HG03460 (cell line): Measurements from ENCODE around the gene FKBP7.
"Not testable (repeated sequence)": the region's sequence is repeated elsewhere in the genome, so short reads cannot be mapped to it uniquely, and the experiment has no call there.

Experiments used
- ATAC-seq: cut with Tn5 transposase; IDR thresholded peaks from one replicate; pipeline ENCODE4 v1.9.1; 2021; ENCODE audit not compliant: unreplicated experiment

The FKBP7 gene

DNA sequence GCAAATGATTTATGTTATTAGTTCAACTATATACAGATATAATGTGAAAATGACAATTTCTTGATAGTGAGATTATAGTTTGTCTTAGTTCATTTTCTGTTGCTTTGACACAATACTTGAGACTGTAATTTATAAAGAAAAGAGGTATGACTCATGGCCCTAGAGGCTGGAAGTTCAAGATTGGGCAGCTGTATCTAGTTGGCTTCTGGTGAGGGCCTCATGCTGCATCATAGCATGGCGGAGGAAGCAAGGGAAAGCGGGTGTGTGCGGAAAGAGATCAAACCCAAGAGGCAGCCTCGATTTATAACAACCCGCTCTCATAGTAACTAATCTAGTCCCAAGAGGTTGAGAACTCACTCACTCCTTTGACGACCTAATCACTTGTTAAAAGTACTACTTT, 13.2 kb upstream of the FKBP7 start:
- no peak for ATAC-seq

DNA sequence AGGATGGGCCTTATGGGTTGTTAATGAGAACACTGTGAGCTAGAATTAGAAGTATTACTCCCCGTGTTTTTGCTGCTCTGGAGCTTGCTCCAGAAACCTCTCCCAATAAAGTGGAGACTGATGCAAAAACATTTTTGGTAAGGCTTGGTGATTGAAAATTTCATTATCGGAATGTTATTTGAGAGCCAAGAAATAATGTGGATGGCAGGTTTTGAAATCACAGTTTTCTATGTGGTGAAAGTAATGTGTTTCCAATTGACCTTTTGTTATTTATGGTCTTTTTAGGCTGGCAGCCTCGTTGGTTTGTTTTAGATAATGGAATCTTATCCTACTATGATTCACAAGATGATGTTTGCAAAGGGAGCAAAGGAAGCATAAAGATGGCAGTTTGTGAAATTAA, 7.0 kb upstream of the FKBP7 start:
- no peak for ATAC-seq

DNA sequence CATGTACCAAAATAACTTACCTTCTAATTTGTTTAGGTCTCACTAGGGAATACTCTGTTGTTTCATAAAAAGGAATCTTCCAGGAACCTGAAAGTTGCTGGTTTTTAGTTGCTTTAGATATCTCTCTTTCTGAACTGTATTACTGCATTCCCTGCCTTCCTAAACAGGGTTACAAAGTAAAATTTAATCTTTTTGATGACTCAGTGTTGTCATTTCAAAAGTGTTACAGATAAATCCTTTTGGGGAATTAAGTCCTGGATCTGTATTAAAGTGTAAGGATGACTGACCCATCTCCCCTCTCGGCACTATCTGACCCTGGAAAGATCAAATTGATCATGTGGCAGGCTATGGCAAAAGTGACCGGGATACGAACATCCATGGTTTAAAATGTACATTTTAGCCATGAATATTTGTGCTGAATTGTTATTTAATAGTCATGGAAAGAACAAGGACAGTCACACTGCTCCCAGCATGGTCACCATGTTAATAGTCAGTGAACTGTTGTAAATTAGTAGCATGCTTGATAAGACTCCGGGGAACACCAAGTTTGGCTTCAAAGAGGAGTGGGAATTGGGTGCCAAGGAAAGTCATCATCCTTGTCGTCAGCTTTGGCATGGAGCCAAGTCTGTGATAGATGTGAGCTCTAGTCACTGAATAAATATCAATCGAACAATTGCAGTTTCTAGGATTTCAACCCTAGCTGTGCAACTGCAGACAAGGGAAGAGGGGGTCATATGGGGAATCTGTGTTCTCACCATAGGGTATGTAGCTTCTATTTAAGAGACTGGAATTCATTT, 6.0 kb upstream of the FKBP7 start:
- ATAC-seq: no peak

DNA sequence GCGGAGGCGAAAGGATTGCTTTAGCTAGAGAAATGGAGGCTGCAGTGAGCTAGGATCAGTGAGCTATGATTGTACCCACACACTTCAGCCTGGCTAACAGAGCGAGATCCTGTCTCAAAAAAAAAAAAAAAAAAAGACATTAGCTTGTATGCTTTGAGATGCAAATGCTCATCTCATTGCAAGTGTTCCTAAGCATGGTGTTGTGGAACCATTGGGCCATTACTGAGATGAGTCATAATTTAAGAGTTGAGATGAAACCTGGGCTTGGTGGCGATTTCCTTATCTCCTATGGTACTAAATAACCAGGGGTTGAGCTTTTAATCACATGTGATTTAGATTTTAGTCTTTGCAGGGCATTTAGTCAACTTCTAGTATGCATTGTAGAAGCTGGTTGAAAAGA, 4.0 kb upstream of the FKBP7 start:
- ATAC-seq: peak; percentile 28

DNA sequence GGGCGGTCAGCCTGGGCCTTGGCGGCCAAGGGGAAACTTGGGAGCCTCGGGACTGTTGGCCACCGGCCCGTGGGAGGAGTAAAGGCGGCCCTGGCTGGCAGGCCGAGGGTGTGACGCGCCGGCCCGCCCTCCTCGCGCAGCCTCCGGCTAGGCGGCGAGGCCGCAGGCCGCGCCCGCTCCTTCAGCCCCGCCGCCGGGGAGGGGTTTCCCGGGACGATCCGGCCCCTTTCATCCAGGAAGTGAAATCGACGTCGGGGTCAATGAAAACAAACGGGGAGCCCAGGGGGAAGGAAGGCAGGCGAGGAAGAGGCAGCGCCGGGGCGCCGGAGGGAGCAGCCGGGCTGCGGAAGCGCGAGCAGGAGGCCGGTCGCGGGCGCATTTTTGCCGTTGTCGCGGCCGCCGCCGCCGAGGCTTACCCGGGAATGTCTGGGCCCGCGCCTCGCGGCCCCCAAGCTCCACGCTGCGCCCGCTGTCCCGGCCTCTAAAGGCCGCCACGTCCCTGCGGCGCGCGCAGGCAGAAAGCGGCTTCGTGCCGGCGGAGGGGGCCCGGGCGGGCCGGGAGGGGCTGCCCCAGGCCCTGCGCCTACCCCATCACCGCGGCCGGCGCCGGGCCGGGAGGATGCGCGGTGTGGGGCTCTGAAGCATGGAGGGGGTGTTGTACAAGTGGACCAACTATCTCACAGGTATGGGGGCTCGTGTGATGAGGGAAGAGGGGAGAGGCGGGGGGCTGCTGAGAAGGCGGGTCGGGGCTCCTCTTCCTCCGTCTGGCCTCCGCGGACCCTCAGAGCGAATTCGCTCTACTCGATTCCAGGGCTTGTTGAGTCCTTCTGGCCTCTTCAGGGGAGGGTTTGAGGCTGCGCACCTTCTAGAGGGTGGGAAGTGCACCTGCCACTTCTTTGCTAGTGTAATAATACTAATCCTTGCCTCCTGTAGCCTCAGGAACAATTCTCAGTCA, 2.1 kb upstream of the FKBP7 start, which contains the start of gene PLEKHA3:
PLEKHA3 (plus strand) TSS at position 231 of the 955 bp plus-strand sequence; CDS start at position 644, 413 bp downstream.
- ATAC-seq: peak; percentile 64

DNA sequence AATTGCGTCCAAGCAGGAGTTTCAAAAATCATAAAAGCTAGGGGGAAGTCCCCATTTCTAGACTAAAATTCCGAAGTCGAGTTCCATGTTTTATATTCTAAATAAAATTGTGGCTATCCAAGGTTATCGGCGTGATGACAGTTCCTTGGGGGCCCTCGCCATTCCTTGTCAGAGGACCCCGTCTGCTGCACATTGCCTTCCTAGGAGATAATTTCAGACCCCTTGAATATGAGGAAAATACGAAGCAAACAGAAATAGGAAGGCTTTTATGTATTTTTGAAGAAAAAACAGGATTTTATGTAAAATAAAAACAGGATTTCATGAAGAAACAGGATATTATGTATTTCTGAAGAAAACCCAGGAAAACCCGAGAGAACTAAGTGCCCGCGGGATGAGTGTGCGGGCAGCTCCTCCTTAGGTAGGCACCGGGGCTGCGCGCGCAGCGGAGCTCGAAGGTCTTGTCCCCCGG, 1.4 kb upstream of the FKBP7 start:
- no peak for ATAC-seq

DNA sequence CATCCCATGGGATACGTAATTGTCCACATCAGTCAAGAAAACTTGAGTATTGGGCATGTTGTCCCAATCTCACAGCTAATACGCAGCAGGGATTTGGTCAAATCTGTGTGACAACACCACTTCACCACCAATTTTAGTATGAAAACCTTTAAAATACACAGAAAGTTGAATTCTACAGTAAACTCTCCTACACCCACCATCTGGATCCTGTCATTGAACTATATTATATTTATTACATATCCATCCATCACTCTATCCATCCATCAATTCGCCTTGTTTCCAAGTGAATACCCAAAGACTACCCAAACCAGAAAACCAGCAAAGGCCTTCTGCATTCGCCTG, 846 bp upstream of the FKBP7 start:
- ATAC-seq: no peak

DNA sequence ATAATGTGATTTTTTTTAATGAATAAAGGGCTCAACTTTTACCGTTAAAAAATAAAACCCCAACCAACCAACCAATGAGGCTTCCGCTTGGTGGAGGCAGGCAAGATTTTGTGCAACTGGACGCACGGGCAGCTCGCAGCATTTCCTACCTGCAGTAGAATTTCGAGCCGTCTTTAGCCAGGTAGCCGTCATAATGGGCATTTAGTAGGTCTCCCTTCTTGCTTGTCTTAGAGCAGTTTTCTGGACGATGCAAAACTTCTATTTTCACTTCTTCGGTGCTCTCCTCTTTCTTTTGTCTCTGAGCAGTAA, 316 bp downstream of the FKBP7 start:
- ATAC-seq: no peak

DNA sequence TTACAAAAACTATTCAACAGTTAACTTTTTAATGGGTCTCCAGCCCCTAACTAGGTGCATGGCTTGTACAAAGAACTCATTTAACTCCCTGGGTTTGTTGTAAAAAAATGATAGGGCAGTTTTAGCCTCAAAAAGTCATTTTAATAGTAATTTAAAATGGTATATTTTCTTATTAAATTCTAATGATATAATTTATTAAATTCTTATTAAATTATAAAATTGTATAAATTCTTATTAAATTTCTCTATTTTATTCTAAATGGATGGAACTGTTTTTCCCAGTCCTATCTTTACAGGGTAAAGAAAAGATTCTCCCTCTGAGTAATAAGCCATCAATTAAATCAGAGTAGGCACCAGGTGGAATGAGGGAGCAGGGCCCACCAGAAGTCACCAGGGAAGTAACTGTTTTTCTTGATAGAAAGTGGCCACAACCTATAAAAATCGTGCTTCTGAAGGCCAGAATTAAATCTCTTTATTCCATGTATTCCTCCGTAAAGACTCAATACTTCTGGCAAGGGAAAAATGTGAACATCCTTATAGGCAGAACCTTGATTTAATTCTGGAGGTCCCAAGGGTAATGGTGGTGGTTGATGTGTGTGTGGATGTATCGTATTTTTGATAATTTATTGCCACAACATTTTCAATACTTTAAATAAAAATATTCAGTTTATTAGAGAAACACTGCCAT, 814 bp downstream of the FKBP7 start:
- no peak for ATAC-seq

DNA sequence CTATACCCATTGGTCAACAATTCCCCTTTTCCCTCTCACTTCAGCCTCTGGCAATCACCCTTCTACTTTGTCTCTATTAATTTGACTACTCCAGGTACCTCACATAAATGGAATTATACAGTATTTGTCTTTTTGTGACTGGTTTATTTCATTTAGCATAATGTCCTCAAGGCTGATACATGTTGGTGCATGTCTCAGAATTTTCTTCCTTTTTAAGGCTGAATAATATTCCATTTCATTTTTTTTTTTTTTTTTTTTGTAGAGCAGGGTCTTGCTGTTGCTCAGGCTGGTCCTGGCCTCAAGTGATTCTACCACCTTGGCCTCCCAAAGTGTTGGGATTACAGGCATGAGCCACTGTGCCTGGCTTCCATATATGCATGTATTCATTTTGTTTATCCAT, 1.9 kb downstream of the FKBP7 start:
- ATAC-seq: no peak

DNA sequence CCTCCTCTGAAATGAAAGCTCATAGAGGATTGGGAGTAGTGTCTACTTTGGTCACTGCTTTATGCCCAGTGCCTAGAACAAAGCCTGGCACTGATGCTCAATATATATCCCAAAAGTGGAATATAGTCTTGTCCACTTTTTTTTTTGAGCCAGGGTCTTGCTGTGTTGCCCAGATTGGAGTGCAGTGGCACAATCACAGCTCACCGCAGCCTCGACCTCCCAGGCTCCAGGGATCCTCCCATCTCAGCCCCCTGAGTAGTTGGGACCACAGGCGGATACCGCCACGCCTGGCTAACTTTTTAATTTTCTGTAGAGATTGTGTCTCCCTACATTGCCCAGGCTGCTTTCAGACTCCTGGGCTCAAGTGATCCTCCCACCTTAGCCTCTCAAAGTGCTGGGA, 3.8 kb downstream of the FKBP7 start:
- ATAC-seq: no peak

DNA sequence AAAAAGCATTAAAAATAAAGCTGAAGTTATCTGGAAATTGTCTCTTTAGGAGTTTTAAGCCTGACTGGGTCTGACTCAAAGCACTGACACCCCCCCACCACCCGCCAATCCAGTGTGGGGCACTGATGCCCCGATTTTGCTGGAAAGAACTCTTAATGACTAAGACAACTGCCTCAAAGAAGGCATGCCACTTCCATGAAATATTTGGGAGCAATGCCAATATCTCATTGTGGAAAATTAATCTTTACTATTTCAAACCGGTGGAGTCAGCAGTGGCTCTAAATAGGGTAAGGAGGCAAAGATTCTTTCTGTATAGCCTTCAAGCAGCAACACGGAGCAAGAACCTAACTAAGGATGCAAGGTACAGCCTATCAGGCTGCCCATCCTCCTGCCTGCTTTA, 4.5 kb downstream of the FKBP7 start:
- ATAC-seq: no peak

DNA sequence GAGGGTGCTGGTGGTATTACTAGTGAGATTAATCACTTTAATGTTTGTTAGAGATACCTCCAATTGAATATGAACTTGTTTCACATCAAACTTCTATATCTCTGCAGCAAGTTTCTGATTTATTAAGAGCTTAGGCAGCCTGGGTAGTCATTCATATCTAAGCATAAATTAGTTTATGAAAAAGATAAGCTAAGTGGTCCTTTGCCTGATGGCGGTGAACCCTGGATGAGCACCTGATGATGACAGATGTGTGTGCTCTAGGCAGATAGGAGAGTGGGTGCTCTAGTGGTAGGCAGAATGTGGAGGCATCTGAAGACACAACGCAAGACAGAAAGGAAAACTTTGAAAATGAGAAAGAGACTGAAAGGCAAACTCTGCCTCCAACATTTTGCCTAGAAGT, 5.0 kb downstream of the FKBP7 start:
- ATAC-seq: no peak

DNA sequence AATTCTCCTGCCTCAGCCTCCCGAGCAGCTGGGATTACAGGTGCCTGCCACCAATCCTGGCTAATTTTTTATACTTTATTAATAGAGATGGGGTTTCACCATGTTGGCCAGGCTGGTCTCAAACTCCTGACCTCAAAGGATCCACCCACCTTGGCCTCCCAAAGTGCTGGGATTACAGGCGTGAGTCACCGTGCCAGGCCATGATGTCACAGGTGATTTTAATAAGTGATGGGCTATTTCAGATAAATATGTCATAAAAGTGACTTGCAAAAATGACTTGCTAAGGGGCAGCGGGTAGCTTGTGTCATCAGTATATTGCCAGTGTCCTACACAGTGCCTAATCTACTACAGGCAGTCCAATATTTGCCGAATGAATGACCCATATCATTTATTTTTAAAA, 7.1 kb downstream of the FKBP7 start:
- ATAC-seq: not testable (repeated sequence)

DNA sequence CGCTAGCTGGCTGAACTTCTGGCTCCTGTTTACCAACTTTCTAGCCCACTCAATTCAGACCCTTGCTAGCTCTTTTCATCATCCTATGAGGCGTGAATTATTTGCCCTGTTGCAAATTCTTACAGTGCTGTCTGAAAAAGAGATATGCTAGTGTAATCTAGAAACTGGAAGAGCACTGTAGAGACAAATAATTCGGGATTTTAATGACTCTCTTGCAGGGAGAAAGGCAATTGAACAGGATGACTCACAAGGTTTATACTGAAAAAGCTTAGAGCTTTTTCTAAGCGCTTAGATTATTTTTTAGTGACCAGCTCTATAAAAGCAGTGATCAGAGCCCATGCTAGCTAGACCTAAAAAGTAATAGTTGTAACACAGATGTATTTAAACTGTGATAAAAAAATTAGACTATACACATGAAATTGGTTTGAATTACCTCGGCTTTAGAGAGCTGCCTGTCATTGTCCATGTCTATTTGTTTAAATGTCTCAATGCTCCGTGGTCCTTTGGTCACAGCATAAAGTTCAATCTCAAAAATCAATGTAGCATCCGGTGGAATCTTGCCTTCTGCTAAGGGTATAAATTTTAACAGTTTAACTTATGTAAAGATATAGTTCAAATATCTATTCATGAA, 9.1 kb downstream of the FKBP7 start:
- ATAC-seq: no peak

DNA sequence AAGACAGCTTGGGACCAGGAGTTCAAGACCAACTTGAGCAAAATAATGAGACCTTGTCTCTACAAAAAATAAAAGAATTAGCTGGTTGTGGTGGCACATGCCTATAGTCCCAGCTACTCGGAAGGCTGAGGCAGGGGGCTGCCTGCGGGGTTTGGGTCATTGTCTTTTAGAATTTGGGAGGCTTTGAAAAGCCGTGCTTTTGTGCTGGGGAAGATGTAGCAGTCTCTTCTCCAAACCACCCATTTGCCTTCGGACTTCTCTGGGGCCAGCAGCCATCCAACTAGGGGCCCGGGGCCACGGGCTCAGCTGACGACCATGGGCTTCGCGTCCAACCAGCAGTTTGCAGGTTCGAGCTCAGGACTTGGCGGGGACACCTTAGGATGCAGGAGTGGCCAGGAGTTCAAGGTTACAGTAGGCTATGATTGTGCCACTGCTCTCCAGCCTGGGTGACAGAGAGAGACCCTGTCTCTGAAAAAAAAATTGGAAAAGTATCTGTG, 21.0 kb downstream of the FKBP7 start:
- no peak for ATAC-seq

DNA sequence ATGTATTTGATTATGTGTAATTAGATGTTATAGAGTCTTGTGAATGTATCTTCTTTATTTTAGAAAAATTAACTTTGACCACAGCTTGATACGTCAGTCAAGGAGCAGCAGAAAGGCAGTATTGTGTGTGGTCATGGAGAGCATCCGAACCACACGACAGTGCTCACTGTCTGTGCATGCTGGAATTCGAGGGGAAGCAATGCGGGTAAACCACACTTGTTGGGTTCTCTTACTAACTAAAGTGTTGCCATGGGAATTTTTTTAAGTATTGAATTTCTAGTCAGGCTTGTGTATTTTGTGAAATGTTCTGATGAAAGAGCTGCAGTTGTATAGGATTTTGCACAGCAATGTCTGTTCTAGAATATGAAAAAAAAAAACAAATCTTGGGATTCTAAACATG, 22.5 kb downstream of the FKBP7 start:
- no peak for ATAC-seq

DNA sequence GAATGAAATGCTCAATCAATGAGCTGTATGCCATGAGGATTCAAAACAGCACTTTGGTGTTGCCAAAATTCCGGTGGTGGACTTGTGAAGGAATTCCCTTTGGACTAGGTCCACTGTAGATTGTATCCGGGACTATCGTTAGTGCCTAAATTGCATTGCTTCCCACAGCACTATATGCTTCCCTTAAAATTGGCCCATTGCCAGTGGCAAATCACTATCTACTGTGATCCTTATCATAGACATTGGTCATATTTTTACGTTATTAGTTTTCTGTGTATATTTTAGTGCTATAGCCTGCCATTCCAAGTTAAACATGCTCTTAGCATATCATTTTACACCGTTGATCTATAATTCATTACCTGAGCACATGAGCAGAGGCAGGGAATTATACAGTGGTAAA, 25.5 kb downstream of the FKBP7 start:
- ATAC-seq: no peak

DNA sequence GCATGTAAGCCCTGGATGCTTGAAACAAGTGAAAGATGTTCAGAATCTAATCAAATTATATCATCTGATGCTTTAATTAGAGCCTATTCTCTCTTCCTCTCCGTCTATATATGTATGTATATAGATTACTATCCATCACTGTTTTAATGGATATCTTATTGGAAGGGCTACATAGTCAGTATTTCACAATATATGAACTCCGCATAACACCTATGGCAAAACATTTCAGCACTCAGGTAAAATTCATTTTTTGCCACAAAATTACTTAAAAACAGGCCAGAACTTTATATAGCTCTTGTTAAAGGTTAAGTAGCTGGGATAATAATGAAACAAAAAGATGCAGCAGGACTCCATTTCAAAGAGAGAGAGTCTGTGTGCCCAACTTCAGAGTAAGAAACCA, 26.1 kb downstream of the FKBP7 start:
- no peak for ATAC-seq

DNA sequence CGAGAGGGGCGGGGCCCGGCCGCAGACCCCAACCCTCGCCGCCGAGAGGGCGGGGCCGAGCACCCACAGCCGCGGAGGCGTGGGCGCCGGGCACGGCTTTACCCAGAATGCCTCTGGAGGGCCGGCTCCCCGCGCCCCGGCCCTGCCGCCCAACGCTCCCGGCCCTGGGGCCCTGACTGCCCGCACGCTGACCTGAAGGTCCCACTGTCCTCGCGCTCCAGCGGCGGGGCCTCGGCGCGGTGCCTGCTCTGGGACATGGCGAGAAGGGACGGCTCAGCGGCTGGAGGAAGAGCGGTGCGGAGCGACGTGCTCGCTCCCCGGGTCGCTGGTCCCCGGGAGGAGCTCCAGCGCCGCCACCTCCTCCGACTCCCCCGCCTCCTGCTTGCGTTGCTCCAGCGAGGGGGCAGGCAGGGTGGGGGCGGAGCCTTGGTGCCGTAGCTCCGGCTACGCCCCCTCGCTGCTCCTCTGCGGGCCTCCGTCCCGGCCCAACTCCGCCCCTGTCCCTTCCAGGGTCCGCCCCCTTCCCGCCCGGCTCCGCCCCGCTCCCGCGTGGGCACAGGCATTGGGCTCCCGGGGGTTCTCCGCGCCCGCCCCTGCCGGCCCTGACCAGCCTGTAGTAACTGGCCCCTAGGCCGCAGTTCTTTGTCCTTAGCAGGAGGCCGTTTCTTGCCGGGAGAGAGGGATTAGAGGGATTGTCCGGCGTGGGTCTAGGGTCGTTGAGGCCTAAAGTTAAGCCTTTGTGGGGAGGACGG, 27.4 kb downstream of the FKBP7 start, which contains the start of the genes PJVK and PRKRA:
PJVK (plus strand) TSS at position 605 of the 752 bp plus-strand sequence. CDS start 2,032 bp downstream, outside the sequence.
PRKRA (minus strand) TSS at position 402 of the 752 bp plus-strand sequence; CDS start at position 257, 145 bp downstream.
- ATAC-seq: peak; percentile 77
